ENCODE measurements around the gene CPT1A.
A peak's percentile ranks its signal among the peaks of the same experiment; 100 is the strongest.

Gene CPT1A

GRCh38 chr11:68852628-68853027 lies 10.9 kb upstream of the CPT1A start:
- Histone ChIP-seq H3K4me3 (ENCODE audit: low read depth in 1 of 2, low read length in 2 of 2) (no peak overlapping the region), H3K4me1 (ENCODE audit: control insufficient read depth in 1 of 2, insufficient read depth in 2 of 2, low read length in 2 of 2) (peaks cover 5 to 16% of the 10 kb centered on the region in 2 donors), H3K27ac (ENCODE audit: low read length) (no peak overlapping the region), H3K36me3 (ENCODE audit: control insufficient read depth in 1 of 2, insufficient read depth in 2 of 2, low read length in 2 of 2) (no peaks in the 10 kb centered on the region), H3K27me3 (ENCODE audit: low read depth, low read length) (peaks cover 8% of the 10 kb centered on the region), H3K9me3 (ENCODE audit: control insufficient read depth in 1 of 2, low read length in 2 of 2) (no peaks in the 10 kb centered on the region)

GRCh38 chr11:68848429-68848828 lies 6.7 kb upstream of the CPT1A start:
- no peaks in the 10 kb centered on the region for H3K27me3 ChIP-seq (ENCODE audit: low read depth, low read length)
- no peak overlapping the region for H3K4me3 ChIP-seq (ENCODE audit: low read depth in 1 of 2, low read length in 2 of 2)
- H3K4me1 ChIP-seq (ENCODE audit: control insufficient read depth in 1 of 2, insufficient read depth in 2 of 2, low read length in 2 of 2), result peaks cover 3 to 4% of the 10 kb centered on the region in 2 donors

GRCh38 chr11:68847395-68847794 lies 5.7 kb upstream of the CPT1A start:
- no peak overlapping the region for H3K27ac ChIP-seq (ENCODE audit: low read length)
- H3K9me3 ChIP-seq (ENCODE audit: control insufficient read depth in 1 of 2, low read length in 2 of 2), result no peaks in the 10 kb centered on the region
- no peaks in the 10 kb centered on the region for H3K27me3 ChIP-seq (ENCODE audit: low read depth, low read length)
- no peaks in the 10 kb centered on the region for H3K36me3 ChIP-seq (ENCODE audit: control insufficient read depth in 1 of 2, insufficient read depth in 2 of 2, low read length in 2 of 2)
- H3K4me1 ChIP-seq (ENCODE audit: control insufficient read depth in 1 of 2, insufficient read depth in 2 of 2, low read length in 2 of 2), result peaks cover 5 to 14% of the 10 kb centered on the region in 2 donors
- no peak overlapping the region for H3K4me3 ChIP-seq (ENCODE audit: low read depth in 1 of 2, low read length in 2 of 2)

More at GRCh38 chr11:68848429-68848828, 6.7 kb upstream of the CPT1A start:
- Histone ChIP-seq H3K27ac (ENCODE audit: low read length) (no peak overlapping the region), H3K9me3 (ENCODE audit: control insufficient read depth in 1 of 2, low read length in 2 of 2) (no peaks in the 10 kb centered on the region), H3K36me3 (ENCODE audit: control insufficient read depth in 1 of 2, insufficient read depth in 2 of 2, low read length in 2 of 2) (no peaks in the 10 kb centered on the region)

- Histone ChIP-seq H3K9me3 (ENCODE audit: control insufficient read depth in 1 of 2, low read length in 2 of 2) (no peaks in the 10 kb centered on the region), H3K4me3 (ENCODE audit: low read depth in 1 of 2, low read length in 2 of 2) (no peak overlapping the region), H3K36me3 (ENCODE audit: control insufficient read depth in 1 of 2, insufficient read depth in 2 of 2, low read length in 2 of 2) (peaks cover 0 to 2% of the 10 kb centered on the region in 2 donors), H3K27ac (ENCODE audit: low read length) (no peak overlapping the region), H3K4me1 (ENCODE audit: control insufficient read depth in 1 of 2, insufficient read depth in 2 of 2, low read length in 2 of 2) (peaks cover 8 to 17% of the 10 kb centered on the region in 2 donors), H3K27me3 (ENCODE audit: low read depth, low read length) (no peaks in the 10 kb centered on the region)
These were observed 3.8 kb upstream of the CPT1A start for GRCh38 chr11:68845351-68846002.

GRCh38 chr11:68844801-68845200 lies 3.1 kb upstream of the CPT1A start:
- Histone ChIP-seq H3K27me3 (ENCODE audit: low read depth, low read length) (no peaks in the 10 kb centered on the region), H3K4me3 (ENCODE audit: low read depth in 1 of 2, low read length in 2 of 2) (no peak overlapping the region), H3K9me3 (ENCODE audit: control insufficient read depth in 1 of 2, low read length in 2 of 2) (no peaks in the 10 kb centered on the region), H3K4me1 (ENCODE audit: control insufficient read depth in 1 of 2, insufficient read depth in 2 of 2, low read length in 2 of 2) (peaks cover 12 to 23% of the 10 kb centered on the region in 2 donors), H3K36me3 (ENCODE audit: control insufficient read depth in 1 of 2, insufficient read depth in 2 of 2, low read length in 2 of 2) (peaks cover 0 to 5% of the 10 kb centered on the region in 2 donors), H3K27ac (ENCODE audit: low read length) (no peak overlapping the region)

- H3K4me3 ChIP-seq (ENCODE audit: low read depth in 1 of 2, low read length in 2 of 2), result peak overlapping the region in 1 of 2 donors; percentile 69
- H3K9me3 ChIP-seq (ENCODE audit: control insufficient read depth in 1 of 2, low read length in 2 of 2), result no peaks in the 10 kb centered on the region
- H3K36me3 ChIP-seq (ENCODE audit: control insufficient read depth in 1 of 2, insufficient read depth in 2 of 2, low read length in 2 of 2), result peaks cover 0 to 5% of the 10 kb centered on the region in 2 donors
- H3K27ac ChIP-seq (ENCODE audit: low read length), result no peak overlapping the region
- H3K4me1 ChIP-seq (ENCODE audit: control insufficient read depth in 1 of 2, insufficient read depth in 2 of 2, low read length in 2 of 2), result peaks cover 13 to 25% of the 10 kb centered on the region in 2 donors
- H3K27me3 ChIP-seq (ENCODE audit: low read depth, low read length), result no peaks in the 10 kb centered on the region
These were observed 2.7 kb upstream of the CPT1A start for GRCh38 chr11:68844376-68844775.

GRCh38 chr11:68843703-68844312 lies 2.1 kb upstream of the CPT1A start:
- Histone ChIP-seq H3K27ac (ENCODE audit: low read length) (no peak overlapping the region), H3K9me3 (ENCODE audit: control insufficient read depth in 1 of 2, low read length in 2 of 2) (no peaks in the 10 kb centered on the region), H3K36me3 (ENCODE audit: control insufficient read depth in 1 of 2, insufficient read depth in 2 of 2, low read length in 2 of 2) (peaks cover 0 to 5% of the 10 kb centered on the region in 2 donors), H3K4me3 (ENCODE audit: low read depth in 1 of 2, low read length in 2 of 2) (peak overlapping the region; percentile 68 to 69), H3K4me1 (ENCODE audit: control insufficient read depth in 1 of 2, insufficient read depth in 2 of 2, low read length in 2 of 2) (peaks cover 13 to 25% of the 10 kb centered on the region in 2 donors), H3K27me3 (ENCODE audit: low read depth, low read length) (no peaks in the 10 kb centered on the region)

- no peaks in the 10 kb centered on the region for H3K9me3 ChIP-seq (ENCODE audit: control insufficient read depth in 1 of 2, low read length in 2 of 2)
- peak overlapping the region; percentile 68 to 69 for H3K4me3 ChIP-seq (ENCODE audit: low read depth in 1 of 2, low read length in 2 of 2)
- H3K27me3 ChIP-seq (ENCODE audit: low read depth, low read length), result no peaks in the 10 kb centered on the region
- peaks cover 0 to 5% of the 10 kb centered on the region in 2 donors for H3K36me3 ChIP-seq (ENCODE audit: control insufficient read depth in 1 of 2, insufficient read depth in 2 of 2, low read length in 2 of 2)
- peak overlapping the region; percentile 58 for H3K27ac ChIP-seq (ENCODE audit: low read length)
- peaks cover 15 to 29% of the 10 kb centered on the region in 2 donors for H3K4me1 ChIP-seq (ENCODE audit: control insufficient read depth in 1 of 2, insufficient read depth in 2 of 2, low read length in 2 of 2)
These were observed 1.4 kb upstream of the CPT1A start for GRCh38 chr11:68843052-68843561.

GRCh38 chr11:68842427-68843051 lies 823 bp upstream of the CPT1A start:
- H3K4me1 ChIP-seq (ENCODE audit: control insufficient read depth in 1 of 2, insufficient read depth in 2 of 2, low read length in 2 of 2), result peaks cover 20 to 35% of the 10 kb centered on the region in 2 donors
- H3K9me3 ChIP-seq (ENCODE audit: control insufficient read depth in 1 of 2, low read length in 2 of 2), result no peaks in the 10 kb centered on the region
- peaks cover 0 to 5% of the 10 kb centered on the region in 2 donors for H3K36me3 ChIP-seq (ENCODE audit: control insufficient read depth in 1 of 2, insufficient read depth in 2 of 2, low read length in 2 of 2)
- H3K27me3 ChIP-seq (ENCODE audit: low read depth, low read length), result no peaks in the 10 kb centered on the region
- peak overlapping the region; percentile 68 to 69 for H3K4me3 ChIP-seq (ENCODE audit: low read depth in 1 of 2, low read length in 2 of 2)
- H3K27ac ChIP-seq (ENCODE audit: low read length), result peak overlapping the region; percentile 58

GRCh38 chr11:68840661-68841653 lies 759 bp downstream of the CPT1A start:
- H3K36me3 ChIP-seq (ENCODE audit: control insufficient read depth in 1 of 2, insufficient read depth in 2 of 2, low read length in 2 of 2), result peaks cover 0 to 5% of the 10 kb centered on the region in 2 donors
- no peaks in the 10 kb centered on the region for H3K27me3 ChIP-seq (ENCODE audit: low read depth, low read length)
- H3K4me1 ChIP-seq (ENCODE audit: control insufficient read depth in 1 of 2, insufficient read depth in 2 of 2, low read length in 2 of 2), result peaks cover 25 to 50% of the 10 kb centered on the region in 2 donors
- H3K4me3 ChIP-seq (ENCODE audit: low read depth in 1 of 2, low read length in 2 of 2), result peak overlapping the region; percentile 62 to 92
- no peaks in the 10 kb centered on the region for H3K9me3 ChIP-seq (ENCODE audit: control insufficient read depth in 1 of 2, low read length in 2 of 2)
- H3K27ac ChIP-seq (ENCODE audit: low read length), result peak overlapping the region; percentile 98

Measured in muscle layer of duodenum (tissue), 2 donors.